ENCODE measurements around the gene HDAC10.

- TF ChIP-seq TAF1 (IDR thresholded peaks at IDR 0.05; ENCODE audit: borderline replicate concordance, insufficient read depth, low read length), result no peak
- no peak for TF ChIP-seq POLR2AphosphoS5 (IDR thresholded peaks at IDR 0.05; ENCODE audit: low read depth, low read length)
- TF ChIP-seq, protein P1, sequence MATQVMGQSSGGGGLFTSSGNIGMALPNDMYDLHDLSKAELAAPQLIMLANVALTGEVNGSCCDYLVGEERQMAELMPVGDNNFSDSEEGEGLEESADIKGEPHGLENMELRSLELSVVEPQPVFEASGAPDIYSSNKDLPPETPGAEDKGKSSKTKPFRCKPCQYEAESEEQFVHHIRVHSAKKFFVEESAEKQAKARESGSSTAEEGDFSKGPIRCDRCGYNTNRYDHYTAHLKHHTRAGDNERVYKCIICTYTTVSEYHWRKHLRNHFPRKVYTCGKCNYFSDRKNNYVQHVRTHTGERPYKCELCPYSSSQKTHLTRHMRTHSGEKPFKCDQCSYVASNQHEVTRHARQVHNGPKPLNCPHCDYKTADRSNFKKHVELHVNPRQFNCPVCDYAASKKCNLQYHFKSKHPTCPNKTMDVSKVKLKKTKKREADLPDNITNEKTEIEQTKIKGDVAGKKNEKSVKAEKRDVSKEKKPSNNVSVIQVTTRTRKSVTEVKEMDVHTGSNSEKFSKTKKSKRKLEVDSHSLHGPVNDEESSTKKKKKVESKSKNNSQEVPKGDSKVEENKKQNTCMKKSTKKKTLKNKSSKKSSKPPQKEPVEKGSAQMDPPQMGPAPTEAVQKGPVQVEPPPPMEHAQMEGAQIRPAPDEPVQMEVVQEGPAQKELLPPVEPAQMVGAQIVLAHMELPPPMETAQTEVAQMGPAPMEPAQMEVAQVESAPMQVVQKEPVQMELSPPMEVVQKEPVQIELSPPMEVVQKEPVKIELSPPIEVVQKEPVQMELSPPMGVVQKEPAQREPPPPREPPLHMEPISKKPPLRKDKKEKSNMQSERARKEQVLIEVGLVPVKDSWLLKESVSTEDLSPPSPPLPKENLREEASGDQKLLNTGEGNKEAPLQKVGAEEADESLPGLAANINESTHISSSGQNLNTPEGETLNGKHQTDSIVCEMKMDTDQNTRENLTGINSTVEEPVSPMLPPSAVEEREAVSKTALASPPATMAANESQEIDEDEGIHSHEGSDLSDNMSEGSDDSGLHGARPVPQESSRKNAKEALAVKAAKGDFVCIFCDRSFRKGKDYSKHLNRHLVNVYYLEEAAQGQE (IDR thresholded peaks at IDR 0.05; ENCODE audit: insufficient read depth in 1 of 2, low read depth in 2 of 2, low read length in 2 of 2), result no peak
- TF ChIP-seq FOXP2 (optimal IDR thresholded peaks at IDR 0.05; ENCODE audit: borderline replicate concordance, extremely low read depth, extremely low read length, insufficient read depth), result no peak
Measured at GRCh38 chr22:50269573-50269969, 18.5 kb upstream of the HDAC10 start.
